SK-N-SH (cell line): ENCODE measurements around the gene SP3.

ENCODE experiments used
- CHD2 ChIP-seq: fragments of 150-350 bp; IDR thresholded peaks from 2 replicates; pipeline ENCODE4 v1.6.1; 2018; ENCODE audit warnings: low read length; ENCODE audit not compliant: partially characterized antibody
- EP300 ChIP-seq, 2 experiments: IDR thresholded peaks; 2 replicates each; pipeline versions ENCODE4 v1.4.0 to v1.6.1; 2012; ENCODE audit warnings: borderline replicate concordance in 1 of 2, low read depth in 1 of 2, low read length in 1 of 2
- EZH2phosphoT487 ChIP-seq: fragments of 200-600 bp; sonication (generic); IDR thresholded peaks from 2 replicates; pipeline ENCODE4 v1.6.1; 2017; ENCODE audit warnings: low read depth, mixed run types, mild to moderate bottlenecking, antibody characterized with exemption, moderate library complexity, borderline replicate concordance
- FOSL2 ChIP-seq: IDR thresholded peaks from 2 replicates; pipeline ENCODE4 v1.4.0; 2012; ENCODE audit warnings: low read depth, mild to moderate bottlenecking, moderate library complexity, borderline replicate concordance
- FOXM1 ChIP-seq: IDR thresholded peaks from 2 replicates; pipeline ENCODE4 v1.4.0; 2012; ENCODE audit warnings: low read depth, mild to moderate bottlenecking
- POLR2AphosphoS5 ChIP-seq: IDR thresholded peaks from 2 replicates; pipeline ENCODE4 v1.6.1; 2012; ENCODE audit warnings: low read depth, low read length
- RAD21 ChIP-seq: IDR thresholded peaks from 2 replicates; pipeline ENCODE4 v1.6.1; 2012; ENCODE audit warnings: mild to moderate bottlenecking, low read length
- SIN3A ChIP-seq: IDR thresholded peaks from 2 replicates; pipeline ENCODE4 v1.6.1; 2012; ENCODE audit warnings: low read depth, mild to moderate bottlenecking, low read length, moderate library complexity, borderline replicate concordance
- TAF1 ChIP-seq: IDR thresholded peaks from 2 replicates; pipeline ENCODE4 v1.6.1; 2012; ENCODE audit warnings: low read depth, mild to moderate bottlenecking, low read length, moderate library complexity, borderline replicate concordance
- YY1 ChIP-seq: IDR thresholded peaks from 2 replicates; pipeline ENCODE4 v1.4.0; 2012; ENCODE audit warnings: low read depth, mild to moderate bottlenecking
- TF ChIP-seq, protein P1 (sequence below): fragments of 200-600 bp; sonication (generic); IDR thresholded peaks from 2 replicates; pipeline ENCODE4 v1.6.1; 2017; ENCODE audit warnings: antibody characterized with exemption, mild to moderate bottlenecking, moderate library complexity
- TF ChIP-seq, protein P2 (sequence below): IDR thresholded peaks from 2 replicates; pipeline ENCODE4 v1.6.1; 2012; ENCODE audit warnings: mild to moderate bottlenecking, low read depth, low read length, moderate library complexity
- TF ChIP-seq, protein P3 (sequence below): fragments of 150-350 bp; IDR thresholded peaks from 2 replicates; pipeline ENCODE4 v1.6.1; 2017; ENCODE audit warnings: antibody characterized with exemption, low read length, low read depth, borderline replicate concordance
- TF ChIP-seq, protein P4 (sequence below): IDR thresholded peaks from 2 replicates; pipeline ENCODE4 v1.4.0; 2012; ENCODE audit warnings: low read depth, borderline replicate concordance

DNA sequence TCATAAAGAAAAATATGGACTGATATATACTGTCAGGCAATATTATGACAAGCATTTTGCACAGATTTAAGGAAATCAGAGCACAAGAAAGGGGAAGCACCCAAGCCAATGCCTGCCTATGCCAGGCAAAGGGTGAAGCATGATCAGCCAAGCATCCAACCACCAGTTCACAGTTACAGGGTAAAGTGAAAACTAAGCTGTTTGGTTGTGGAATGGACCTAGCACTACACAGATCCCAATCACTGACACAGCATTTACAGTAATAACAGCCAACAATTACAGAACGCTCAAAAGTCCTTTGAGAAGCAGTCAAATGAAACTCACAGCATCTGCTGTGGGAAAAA is 90.3 kb downstream of the SP3 start:
- TF ChIP-seq SIN3A (no peak), FOXM1 (no peak), EP300 (IDR thresholded peaks at IDR 0.05; ENCODE audit: borderline replicate concordance in 1 of 2, low read depth in 1 of 2, low read length in 1 of 2) (no peak), POLR2AphosphoS5 (no peak), EZH2phosphoT487 (no peak), YY1 (no peak), TAF1 (no peak), FOSL2 (no peak), RAD21 (no peak), CHD2 (no peak)
- TF ChIP-seq, protein P1, sequence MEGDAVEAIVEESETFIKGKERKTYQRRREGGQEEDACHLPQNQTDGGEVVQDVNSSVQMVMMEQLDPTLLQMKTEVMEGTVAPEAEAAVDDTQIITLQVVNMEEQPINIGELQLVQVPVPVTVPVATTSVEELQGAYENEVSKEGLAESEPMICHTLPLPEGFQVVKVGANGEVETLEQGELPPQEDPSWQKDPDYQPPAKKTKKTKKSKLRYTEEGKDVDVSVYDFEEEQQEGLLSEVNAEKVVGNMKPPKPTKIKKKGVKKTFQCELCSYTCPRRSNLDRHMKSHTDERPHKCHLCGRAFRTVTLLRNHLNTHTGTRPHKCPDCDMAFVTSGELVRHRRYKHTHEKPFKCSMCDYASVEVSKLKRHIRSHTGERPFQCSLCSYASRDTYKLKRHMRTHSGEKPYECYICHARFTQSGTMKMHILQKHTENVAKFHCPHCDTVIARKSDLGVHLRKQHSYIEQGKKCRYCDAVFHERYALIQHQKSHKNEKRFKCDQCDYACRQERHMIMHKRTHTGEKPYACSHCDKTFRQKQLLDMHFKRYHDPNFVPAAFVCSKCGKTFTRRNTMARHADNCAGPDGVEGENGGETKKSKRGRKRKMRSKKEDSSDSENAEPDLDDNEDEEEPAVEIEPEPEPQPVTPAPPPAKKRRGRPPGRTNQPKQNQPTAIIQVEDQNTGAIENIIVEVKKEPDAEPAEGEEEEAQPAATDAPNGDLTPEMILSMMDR = no peak
- TF ChIP-seq, protein P2, sequence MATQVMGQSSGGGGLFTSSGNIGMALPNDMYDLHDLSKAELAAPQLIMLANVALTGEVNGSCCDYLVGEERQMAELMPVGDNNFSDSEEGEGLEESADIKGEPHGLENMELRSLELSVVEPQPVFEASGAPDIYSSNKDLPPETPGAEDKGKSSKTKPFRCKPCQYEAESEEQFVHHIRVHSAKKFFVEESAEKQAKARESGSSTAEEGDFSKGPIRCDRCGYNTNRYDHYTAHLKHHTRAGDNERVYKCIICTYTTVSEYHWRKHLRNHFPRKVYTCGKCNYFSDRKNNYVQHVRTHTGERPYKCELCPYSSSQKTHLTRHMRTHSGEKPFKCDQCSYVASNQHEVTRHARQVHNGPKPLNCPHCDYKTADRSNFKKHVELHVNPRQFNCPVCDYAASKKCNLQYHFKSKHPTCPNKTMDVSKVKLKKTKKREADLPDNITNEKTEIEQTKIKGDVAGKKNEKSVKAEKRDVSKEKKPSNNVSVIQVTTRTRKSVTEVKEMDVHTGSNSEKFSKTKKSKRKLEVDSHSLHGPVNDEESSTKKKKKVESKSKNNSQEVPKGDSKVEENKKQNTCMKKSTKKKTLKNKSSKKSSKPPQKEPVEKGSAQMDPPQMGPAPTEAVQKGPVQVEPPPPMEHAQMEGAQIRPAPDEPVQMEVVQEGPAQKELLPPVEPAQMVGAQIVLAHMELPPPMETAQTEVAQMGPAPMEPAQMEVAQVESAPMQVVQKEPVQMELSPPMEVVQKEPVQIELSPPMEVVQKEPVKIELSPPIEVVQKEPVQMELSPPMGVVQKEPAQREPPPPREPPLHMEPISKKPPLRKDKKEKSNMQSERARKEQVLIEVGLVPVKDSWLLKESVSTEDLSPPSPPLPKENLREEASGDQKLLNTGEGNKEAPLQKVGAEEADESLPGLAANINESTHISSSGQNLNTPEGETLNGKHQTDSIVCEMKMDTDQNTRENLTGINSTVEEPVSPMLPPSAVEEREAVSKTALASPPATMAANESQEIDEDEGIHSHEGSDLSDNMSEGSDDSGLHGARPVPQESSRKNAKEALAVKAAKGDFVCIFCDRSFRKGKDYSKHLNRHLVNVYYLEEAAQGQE = no peak
- TF ChIP-seq, protein P3, sequence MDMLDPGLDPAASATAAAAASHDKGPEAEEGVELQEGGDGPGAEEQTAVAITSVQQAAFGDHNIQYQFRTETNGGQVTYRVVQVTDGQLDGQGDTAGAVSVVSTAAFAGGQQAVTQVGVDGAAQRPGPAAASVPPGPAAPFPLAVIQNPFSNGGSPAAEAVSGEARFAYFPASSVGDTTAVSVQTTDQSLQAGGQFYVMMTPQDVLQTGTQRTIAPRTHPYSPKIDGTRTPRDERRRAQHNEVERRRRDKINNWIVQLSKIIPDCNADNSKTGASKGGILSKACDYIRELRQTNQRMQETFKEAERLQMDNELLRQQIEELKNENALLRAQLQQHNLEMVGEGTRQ = no peak
- TF ChIP-seq, protein P4, sequence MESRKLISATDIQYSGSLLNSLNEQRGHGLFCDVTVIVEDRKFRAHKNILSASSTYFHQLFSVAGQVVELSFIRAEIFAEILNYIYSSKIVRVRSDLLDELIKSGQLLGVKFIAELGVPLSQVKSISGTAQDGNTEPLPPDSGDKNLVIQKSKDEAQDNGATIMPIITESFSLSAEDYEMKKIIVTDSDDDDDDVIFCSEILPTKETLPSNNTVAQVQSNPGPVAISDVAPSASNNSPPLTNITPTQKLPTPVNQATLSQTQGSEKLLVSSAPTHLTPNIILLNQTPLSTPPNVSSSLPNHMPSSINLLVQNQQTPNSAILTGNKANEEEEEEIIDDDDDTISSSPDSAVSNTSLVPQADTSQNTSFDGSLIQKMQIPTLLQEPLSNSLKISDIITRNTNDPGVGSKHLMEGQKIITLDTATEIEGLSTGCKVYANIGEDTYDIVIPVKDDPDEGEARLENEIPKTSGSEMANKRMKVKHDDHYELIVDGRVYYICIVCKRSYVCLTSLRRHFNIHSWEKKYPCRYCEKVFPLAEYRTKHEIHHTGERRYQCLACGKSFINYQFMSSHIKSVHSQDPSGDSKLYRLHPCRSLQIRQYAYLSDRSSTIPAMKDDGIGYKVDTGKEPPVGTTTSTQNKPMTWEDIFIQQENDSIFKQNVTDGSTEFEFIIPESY = no peak
